ENCODE results near the gene NOL4L. TPM values are rescaled to one million over a fixed set of nuclear protein-coding genes. Genes with fewer than 3 reads are reported as not detected.

The NOL4L gene
- total RNA-seq, 1 experiment from 2014 or later: 31.7 TPM

DNA sequence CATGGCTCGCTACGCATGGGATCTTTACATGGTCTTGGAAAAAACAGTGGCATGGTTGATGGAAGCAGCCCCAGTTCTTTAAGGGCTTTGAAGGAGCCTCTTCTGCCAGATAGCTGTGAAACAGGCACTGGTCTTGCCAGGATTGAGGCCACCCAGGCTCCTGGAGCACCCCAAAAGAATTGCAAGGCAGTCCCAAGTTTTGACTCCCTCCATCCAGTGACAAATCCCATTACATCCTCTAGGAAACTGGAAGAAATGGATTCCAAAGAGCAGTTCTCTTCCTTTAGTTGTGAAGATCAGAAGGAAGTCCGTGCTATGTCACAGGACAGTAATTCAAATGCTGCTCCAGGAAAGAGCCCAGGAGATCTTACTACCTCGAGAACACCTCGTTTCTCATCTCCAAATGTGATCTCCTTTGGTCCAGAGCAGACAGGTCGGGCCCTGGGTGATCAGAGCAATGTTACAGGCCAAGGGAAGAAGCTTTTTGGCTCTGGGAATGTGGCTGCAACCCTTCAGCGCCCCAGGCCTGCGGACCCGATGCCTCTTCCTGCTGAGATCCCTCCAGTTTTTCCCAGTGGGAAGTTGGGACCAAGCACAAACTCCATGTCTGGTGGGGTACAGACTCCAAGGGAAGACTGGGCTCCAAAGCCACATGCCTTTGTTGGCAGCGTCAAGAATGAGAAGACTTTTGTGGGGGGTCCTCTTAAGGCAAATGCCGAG, 148.8 kb downstream of the NOL4L start:
- H3K4me3 Mint-ChIP-seq: no peak overlapping the region
- TF ChIP-seq CTCF (conservative IDR thresholded peaks at IDR 0.05): no peak

More for the DNA sequence above, 148.8 kb downstream of the NOL4L start:
- Histone ChIP-seq H3K79me1 (ENCODE audit: insufficient read depth, low read depth, low read length, poor library complexity, severe bottlenecking) (no peaks in the 10 kb centered on the region), H4K8ac (replicated peaks; ENCODE audit: insufficient read length, low read depth, low read length) (no peak overlapping the region), H3K56ac (ENCODE audit: insufficient read length, low read depth, low read length) (no peak overlapping the region), H2BK120ac (ENCODE audit: low read depth, low read length, poor library complexity, severe bottlenecking) (no peak overlapping the region), H3K4ac (ENCODE audit: low read depth, low read length) (no peak overlapping the region), H2BK15ac (ENCODE audit: low read depth, low read length) (no peak overlapping the region), H4K20me1 (ENCODE audit: control insufficient read depth, insufficient read depth, insufficient read length) (no peaks in the 10 kb centered on the region), H3K4me1 (ENCODE audit: insufficient read depth, low read length) (no peaks in the 10 kb centered on the region), H3K4me2 (ENCODE audit: insufficient read depth, insufficient read length, low read length) (no peak overlapping the region), H3K23ac (ENCODE audit: insufficient read length, low read depth, low read length) (no peak overlapping the region), H2AFZ (ENCODE audit: low read length) (no peak overlapping the region), H3K23me2 (ENCODE audit: insufficient read length, low read depth, low read length, poor library complexity, severe bottlenecking) (no peaks in the 10 kb centered on the region), H3K18ac (ENCODE audit: insufficient read length, low read depth, low read length) (no peak overlapping the region), H3K27ac (ENCODE audit: insufficient read length, low read depth, low read length) (no peak overlapping the region), H3T11ph (ENCODE audit: low read length) (no peak overlapping the region), H2BK5ac (ENCODE audit: insufficient read length, low read length) (no peak overlapping the region), H3K79me2 (ENCODE audit: insufficient read depth, low read length) (no peaks in the 10 kb centered on the region), H4K5ac (ENCODE audit: insufficient read length, low read depth, low read length) (no peak overlapping the region), H2BK12ac (ENCODE audit: insufficient read length, low read depth, low read length) (no peak overlapping the region), H3K9me3 (ENCODE audit: control insufficient read depth, low read depth, low read length) (no peaks in the 10 kb centered on the region), H3K9ac (ENCODE audit: extremely low read depth, insufficient read length, low read length) (no peak overlapping the region), H3K27me3 (ENCODE audit: insufficient read depth, low read length) (no peaks in the 10 kb centered on the region), H2AK5ac (ENCODE audit: insufficient read length, low read length) (no peak overlapping the region), H3K14ac (ENCODE audit: insufficient read depth, low read length) (no peak overlapping the region), H4K91ac (ENCODE audit: insufficient read length, low read depth, low read length) (no peak overlapping the region), H2BK20ac (ENCODE audit: low read depth, low read length, poor library complexity, severe bottlenecking) (no peak overlapping the region)
- Mint-ChIP-seq H3K36me3 (ENCODE audit: insufficient read depth in 1 of 3, low read depth in 3 of 3) (peaks cover 10 to 48% (median 33%) of the 10 kb centered on the region in 3 experiments; a peak in 5 of 7 replicates), H3K4me1 (peaks cover 7 to 9% of the 10 kb centered on the region in 2 experiments), H3K27ac (no peak overlapping the region; a peak in 1 of 7 replicates), H3K9me3 (no peaks in the 10 kb centered on the region), H3K27me3 (ENCODE audit: low read depth) (no peaks in the 10 kb centered on the region)
- no peak for DNase-seq
- no CpG with 5 or more reads among the region's 11 CpGs for WGBS (ENCODE audit: extremely low coverage, insufficient read length, low lambda C conversion rate)
